ENCODE measurements around the gene TUBA3C. TPM values are rescaled to one million over a fixed set of nuclear protein-coding genes. Genes with fewer than 3 reads are reported as not detected.

Gene TUBA3C
- total RNA-seq: not detected in 2 replicates

GRCh38 chr13:19181621-19182485, at the start of gene TUBA3C:
TUBA3C (minus strand) TSS chr13:19181824; CDS start chr13:19181747, 77 bp downstream.

All from cardiac atrium fibroblast (primary cell).